ENCODE results near the gene SLC16A10. TPM values are rescaled to one million over a fixed set of nuclear protein-coding genes. Genes with fewer than 3 reads are reported as not detected.
"Not testable (repeated sequence)": the region's sequence is repeated elsewhere in the genome, so short reads cannot be mapped to it uniquely, and the experiment has no call there.

SLC16A10 gene, protein sequence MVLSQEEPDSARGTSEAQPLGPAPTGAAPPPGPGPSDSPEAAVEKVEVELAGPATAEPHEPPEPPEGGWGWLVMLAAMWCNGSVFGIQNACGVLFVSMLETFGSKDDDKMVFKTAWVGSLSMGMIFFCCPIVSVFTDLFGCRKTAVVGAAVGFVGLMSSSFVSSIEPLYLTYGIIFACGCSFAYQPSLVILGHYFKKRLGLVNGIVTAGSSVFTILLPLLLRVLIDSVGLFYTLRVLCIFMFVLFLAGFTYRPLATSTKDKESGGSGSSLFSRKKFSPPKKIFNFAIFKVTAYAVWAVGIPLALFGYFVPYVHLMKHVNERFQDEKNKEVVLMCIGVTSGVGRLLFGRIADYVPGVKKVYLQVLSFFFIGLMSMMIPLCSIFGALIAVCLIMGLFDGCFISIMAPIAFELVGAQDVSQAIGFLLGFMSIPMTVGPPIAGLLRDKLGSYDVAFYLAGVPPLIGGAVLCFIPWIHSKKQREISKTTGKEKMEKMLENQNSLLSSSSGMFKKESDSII
- 32.2 TPM for total RNA-seq

DNA sequence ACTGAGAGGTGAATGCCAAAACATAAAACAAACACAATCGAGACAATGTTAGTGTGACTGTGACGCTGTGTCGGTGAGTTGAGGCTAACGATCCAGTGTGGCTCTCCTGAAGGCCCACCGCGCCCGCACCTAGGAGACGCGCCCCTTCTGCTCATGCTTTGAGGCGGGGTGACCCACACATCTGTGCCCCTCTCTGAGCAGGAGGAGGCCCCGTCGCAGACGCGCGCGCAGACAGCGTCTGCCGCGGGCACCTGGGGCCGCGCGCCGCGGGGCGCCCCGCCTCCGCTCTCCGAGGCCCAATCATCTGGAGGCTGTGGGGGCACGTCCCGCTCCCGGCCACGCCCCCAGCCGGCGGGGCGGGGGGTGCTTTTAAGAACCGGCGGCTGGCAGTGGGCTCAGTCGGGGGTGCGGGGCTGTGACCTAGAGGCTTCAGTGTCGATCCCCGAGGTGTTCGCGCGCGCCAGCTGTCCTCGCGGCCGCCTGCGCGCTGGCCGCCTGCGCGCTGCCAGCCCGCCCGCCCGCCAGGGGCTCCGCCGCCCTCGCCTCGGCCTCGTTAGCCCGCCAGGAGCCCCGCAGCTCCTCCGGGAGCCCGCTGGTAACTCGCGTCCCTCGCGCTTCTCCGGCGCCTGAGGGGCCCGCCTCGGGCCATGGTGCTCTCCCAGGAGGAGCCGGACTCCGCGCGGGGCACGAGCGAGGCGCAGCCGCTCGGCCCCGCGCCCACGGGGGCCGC lies at the start of gene SLC16A10:
SLC16A10 (plus strand) TSS at position 398 of the 730 bp plus-strand sequence; CDS start at position 648, 250 bp downstream.
- peak; percentile 91 for DNase-seq

DNA sequence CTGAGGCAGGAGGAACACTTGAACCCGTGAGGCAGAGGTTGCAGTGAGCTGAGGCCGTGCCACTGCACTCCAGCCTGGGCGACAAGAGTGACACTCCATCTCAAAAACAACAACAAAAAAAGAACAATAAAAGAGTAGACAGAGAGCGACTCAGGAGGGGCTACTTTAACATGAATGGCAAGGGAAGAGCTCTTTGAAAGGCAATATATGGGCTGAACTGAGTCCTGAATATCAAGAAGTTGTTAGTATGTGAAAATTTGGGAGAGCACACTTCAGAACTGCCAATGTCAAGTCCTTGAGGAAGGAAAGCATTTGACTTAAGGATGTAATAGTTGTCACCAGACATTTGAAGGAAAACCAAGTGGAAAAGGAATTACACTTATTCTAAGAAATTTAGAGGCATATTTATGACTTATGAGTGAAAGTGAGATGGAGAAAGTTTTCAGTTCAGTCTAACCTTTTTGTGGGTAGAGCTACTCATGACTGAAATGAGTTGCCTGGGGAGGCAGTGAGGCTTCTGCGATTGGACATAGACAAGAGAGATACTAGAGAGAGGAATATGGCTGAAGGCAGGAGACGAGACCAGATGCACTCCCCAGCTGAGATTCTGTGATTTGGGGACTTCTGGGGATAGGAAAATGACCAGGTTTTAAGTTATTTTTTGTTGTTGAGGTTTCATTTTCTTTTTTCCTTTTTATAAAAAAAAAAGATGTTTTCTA lies 48.6 kb upstream of the SLC16A10 start:
- DNase-seq: no peak

DNA sequence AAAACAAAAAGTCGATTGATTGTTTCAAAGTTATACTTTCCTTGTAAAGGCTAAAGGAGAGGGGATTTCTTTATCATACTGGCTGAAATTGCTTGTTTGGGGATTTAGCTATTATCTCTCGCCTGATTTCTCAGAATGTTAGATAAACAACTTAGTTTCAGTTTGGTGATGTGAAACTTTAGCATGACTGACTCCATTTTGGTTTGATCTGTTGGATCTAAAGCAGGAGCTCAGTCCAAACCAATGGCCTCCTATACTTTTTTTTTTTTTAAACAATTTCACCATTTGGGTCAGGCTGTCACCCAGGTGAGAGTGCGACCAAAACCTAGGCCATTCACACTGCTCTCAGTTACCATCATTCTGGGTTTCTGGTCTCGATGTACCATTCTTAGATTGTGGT lies 45.4 kb upstream of the SLC16A10 start:
- DNase-seq: no peak

- DNase-seq: no peak
Measured at GRCh38 chr6:111047244-111047643, 40.1 kb upstream of the SLC16A10 start.

DNA sequence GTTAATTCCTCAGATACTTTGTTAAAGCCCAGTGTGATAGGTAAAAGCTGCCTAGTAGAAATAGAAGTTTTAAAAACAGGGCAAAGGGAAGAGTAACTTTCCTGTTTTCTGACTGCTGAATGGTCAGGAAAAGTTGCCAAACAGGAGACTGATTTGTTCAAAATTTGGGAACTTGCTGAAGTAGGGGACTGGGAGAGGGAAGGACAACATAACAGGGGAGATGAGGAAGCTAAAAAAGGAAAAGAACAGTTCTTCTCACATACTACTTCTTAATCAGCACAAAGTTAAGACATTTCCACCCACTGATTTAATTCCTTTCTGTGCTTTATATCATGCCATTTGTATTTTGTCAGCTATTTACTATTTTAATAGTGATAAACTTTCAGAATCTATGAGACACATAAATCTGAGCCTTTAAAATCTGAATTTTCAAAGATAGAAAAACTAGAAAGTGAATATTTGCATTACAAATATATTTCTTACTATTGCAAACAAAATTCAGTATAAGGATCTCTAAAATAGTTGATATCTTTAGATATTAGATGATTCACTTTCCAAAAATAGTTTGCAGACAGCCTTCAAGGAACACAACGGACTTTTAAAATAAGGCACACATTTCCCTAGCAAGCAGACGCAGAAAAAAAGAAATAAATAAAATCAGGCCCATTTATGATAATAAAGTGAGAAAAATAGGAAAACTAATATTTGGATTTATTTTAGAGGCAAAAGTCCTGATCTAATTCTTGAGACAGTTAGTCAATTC lies 36.9 kb upstream of the SLC16A10 start:
- DNase-seq: no peak

- no peak for DNase-seq
Measured at GRCh38 chr6:111052171-111052570, 35.1 kb upstream of the SLC16A10 start.

DNA sequence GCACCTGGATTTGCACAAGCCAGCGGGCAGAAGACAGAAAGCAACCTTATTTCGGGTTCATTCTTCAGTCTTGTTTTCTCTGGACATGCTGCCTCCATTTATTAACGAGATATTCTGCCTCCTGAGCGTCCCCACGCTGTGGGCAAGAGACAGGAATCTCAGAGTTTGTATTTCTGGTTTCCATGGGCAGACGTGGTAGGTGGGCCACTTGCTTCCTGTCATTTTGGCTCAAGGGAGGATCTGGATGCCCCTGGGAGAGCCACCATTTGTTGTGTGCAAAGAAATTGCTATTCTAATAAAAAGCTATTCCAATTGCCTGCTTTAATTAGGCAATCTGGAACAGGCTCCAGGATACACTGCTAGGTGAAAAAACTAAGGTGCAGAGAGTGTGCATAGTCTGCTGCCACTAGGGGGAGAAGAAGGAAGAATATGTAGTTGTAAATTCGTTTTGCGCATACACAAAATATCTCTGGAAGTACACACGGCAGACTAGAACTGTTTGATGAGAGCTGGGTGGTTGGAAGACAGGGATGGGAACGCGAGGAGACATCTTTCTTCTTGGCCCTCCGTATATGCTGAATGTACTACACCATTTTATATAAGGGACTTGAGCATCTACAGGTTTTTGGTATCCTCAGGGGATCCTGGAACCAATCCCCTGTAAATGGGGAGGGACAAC lies 30.1 kb upstream of the SLC16A10 start:
- peak; percentile 43 for DNase-seq

- DNase-seq: no peak
Measured at GRCh38 chr6:111061508-111061907, 25.8 kb upstream of the SLC16A10 start.

DNA sequence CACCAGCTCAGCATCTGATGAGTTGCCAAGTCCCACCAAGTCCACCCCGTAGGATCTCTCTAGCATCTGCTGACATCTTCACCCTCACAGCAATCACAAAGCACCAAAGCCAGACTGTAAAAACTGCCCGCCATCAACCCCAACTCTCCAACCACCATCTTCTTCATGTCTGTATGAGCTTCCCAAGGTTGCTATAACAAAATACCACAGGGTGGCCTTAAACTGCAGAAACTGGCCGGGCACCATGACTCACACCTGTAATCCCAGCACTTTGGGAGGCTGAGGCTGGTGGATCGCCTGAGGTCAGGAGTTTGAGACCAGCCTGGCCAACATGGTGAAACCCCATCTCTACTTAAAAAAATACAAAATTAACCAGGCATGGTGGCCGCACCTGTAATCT lies 25.3 kb upstream of the SLC16A10 start:
- not testable (repeated sequence) for DNase-seq

GRCh38 chr6:111062860-111063259 lies 24.4 kb upstream of the SLC16A10 start:
- not testable (repeated sequence) for DNase-seq

- no peak for DNase-seq
Measured at GRCh38 chr6:111068109-111068865, 19.0 kb upstream of the SLC16A10 start.

DNA sequence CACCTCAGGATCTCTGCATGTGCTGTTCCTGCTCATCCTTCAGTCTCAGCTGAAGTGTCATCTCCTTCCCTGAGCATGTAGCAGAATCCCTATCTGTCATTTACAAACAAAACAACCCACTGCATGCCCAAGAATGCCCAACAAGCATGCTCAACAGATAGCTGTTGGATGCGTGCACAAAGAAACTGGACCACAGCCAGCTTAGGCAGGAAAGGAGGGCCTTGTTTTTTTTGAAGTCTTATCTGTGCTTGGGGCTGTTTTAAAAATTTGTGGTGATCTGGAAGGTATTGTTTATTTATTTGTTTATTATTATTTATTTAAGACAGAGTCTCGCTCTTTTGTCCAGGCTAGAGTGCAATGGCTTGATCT lies 18.5 kb upstream of the SLC16A10 start:
- no peak for DNase-seq

DNA sequence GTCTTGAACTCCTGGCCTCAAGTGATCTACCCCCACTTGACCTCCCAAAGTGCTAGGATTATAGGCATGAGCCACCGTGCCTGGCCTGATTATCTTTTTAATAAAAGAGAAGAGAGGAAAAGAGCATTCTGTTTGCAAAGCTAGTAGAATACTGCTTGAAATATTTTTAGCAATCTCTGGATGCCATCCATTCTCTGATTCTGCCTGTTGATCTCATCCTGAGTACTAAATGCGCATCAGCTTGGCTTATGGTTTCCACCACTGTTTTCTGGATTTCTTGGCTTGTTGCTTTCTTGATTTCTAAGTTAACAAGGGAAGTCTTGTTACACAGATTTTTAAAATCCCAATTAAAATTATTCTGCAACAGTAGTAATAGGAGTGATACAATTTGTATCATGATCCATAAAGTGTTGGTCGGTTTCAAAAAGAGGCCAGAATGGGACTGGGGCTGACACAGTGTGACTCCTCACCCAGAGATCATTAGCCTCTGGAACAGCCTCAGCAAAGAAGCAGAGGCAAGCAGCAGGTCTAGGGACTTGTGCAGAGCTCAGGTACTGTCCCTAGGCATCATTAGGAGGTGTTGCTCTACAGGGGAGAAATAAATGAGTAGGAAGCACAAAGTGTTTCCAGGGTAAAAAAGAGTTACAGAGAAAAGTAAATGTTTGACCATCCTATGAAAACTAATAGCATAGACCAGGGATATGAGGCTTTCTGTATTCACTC lies 17.8 kb upstream of the SLC16A10 start:
- no peak for DNase-seq

DNA sequence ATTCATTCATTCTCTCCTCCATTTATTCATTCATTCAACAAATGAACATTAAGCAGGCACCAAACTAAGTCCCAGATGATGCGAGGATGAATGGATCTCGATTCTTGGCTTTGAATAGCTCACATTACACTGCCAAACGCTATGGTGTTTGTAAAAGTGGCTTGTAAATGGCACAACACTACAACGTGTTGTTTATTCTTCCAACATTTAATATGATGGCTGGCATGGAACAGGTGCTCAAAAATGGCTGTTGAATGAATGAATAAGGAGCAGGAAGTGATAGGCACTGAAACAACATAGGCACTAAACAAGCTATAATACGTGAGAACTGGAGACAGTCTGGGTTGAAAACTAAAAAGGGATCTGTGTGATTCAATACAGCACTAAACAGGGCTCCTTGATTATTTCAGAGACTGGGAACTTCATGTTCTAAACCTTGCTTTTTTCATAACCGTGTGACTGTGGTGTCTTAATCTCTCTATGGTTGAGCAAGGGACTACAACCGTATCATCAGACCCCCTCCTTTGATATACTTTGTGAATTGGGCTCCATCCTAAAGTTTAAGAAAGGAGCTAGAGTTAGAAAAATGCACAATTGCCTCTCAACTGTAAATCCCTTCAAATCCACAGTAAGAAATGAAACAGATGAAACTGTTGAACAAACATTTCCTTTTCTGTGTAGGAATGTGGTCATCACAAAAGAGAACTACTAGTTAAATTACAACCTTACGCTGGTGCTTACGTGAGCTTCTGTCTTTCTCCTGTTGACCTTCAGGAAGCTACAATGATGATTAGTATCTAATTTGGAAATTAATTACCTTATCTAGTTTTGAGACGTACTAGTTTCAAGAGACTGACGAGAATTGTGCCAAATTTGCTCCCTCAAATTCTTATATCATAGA lies 16.9 kb upstream of the SLC16A10 start:
- DNase-seq: no peak

GRCh38 chr6:111072801-111073360 lies 14.4 kb upstream of the SLC16A10 start:
- DNase-seq: no peak

- DNase-seq: no peak
Measured at GRCh38 chr6:111074311-111074710, 13.0 kb upstream of the SLC16A10 start.

GRCh38 chr6:111076024-111076695 lies 11.1 kb upstream of the SLC16A10 start:
- no peak for DNase-seq

- no peak for DNase-seq
Measured at GRCh38 chr6:111080698-111081097, 6.6 kb upstream of the SLC16A10 start.
